Heart right ventricle (tissue), 16 donors: ENCODE results near the gene PBRM1. TPM values are rescaled to one million over a fixed set of nuclear protein-coding genes. Genes with fewer than 3 reads are reported as not detected.

Source experiments
- ATAC-seq, 8 donors: fragments of 200-7000 bp; cut with Tn5 transposase; one replicate each; pipeline ENCODE4 v1.9.1; 2020; ENCODE audit warnings: mild to moderate bottlenecking in 8 of 8, moderate library complexity in 8 of 8, moderate number of reproducible peaks in 1 of 8
- DNase-seq, 2 donors: peaks; one replicate each; pipeline ENCODE4 v3.0.0-alpha.2; 2020
- H3K27ac ChIP-seq, 10 donors: fragments of 200-600 bp; sonication (generic) in 2 of 10; one replicate each; pipeline versions ENCODE4 v1.5.0 to v1.8.0; 2020 to 2022; ENCODE audit warnings: mild to moderate bottlenecking in 3 of 10
- H3K27me3 ChIP-seq, 7 donors: fragments of 200-600 bp; one replicate each; pipeline ENCODE4 v1.8.0; 2021 to 2022; ENCODE audit warnings: mild to moderate bottlenecking in 2 of 7
- H3K36me3 ChIP-seq, 9 donors: fragments of 200-600 bp; sonication (generic) in 1 of 9; one replicate each; pipeline versions ENCODE4 v1.5.0 to v1.8.0; 2020 to 2022; ENCODE audit warnings: mild to moderate bottlenecking in 2 of 9
- H3K4me1 ChIP-seq, 9 donors: fragments of 200-600 bp; sonication (generic) in 1 of 9; one replicate each; pipeline versions ENCODE4 v1.5.0 to v1.8.0; 2020 to 2022; ENCODE audit warnings: mild to moderate bottlenecking in 4 of 9
- H3K4me3 ChIP-seq, 10 donors: fragments of 200-600 bp; sonication (generic) in 2 of 10; one replicate each; pipeline versions ENCODE4 v1.5.0 to v1.8.0; 2020 to 2022; ENCODE audit warnings: mild to moderate bottlenecking in 7 of 10, moderate library complexity in 2 of 10
- H3K9me3 ChIP-seq, 11 donors: fragments of 200-600 bp in 10 of 11; sonication (generic) in 2 of 11; one replicate each; pipeline versions ENCODE4 v1.5.0 to v1.8.0; 2013 to 2022; ENCODE audit warnings: mild to moderate bottlenecking in 2 of 11, control low read depth in 1 of 11, moderate library complexity in 1 of 11
- CTCF ChIP-seq, 9 donors: fragments of 200-600 bp; sonication (generic) in 2 of 9; IDR thresholded peaks; one replicate each; pipeline versions ENCODE4 v1.5.0 to v1.8.0; 2021 to 2022; ENCODE audit warnings: antibody characterized with exemption in 9 of 9, mild to moderate bottlenecking in 5 of 9, moderate library complexity in 1 of 9
- WGBS, 2 donors: extraction: QIAGEN DNeasy Blood & Tissue Kit; methylation state at CpG; one replicate each; pipeline ENCODE4 v1.1.7; 2013; ENCODE audit warnings: inconsistent platforms in 1 of 2; 5-methylcytosine and 5-hydroxymethylcytosine counted together
- intact Hi-C, 10 donors: fragments of 100-400 bp; cut with DNase I; formaldehyde crosslinking; loops; one replicate each; pipeline versions ENCODE4 v1.11.1 to v1.14.2; 2022
- polyA plus RNA-seq, 2 donors: library from polyadenylated mRNA; stranded (reverse); fragments of 200-250 nt; gene quantifications; one replicate each; pipeline ENCODE4 v1.2.3, GENCODE V29; 2013
- total RNA-seq, 10 donors: library from RNA; stranded (reverse); fragmentation: NEBNext Ultra II Directional in 3 of 10; extraction: Animal tissue kit (Norgen Biotek cat#: 25700) in 3 of 10; gene quantifications; one replicate each; pipeline versions ENCODE4 v1.2.1 to v1.2.4, GENCODE V29; 2021 to 2023
- donor health status: Arrhythmogenic right ventricular cardiomyopathy.
- donor health status: ischemic (EF 13 %, LVEDD 7.1; RV severe dilation, severe dysfunction).
- donor health status: healthy with polysubstance abuse.
- donor health status: DM: no; HTN: yes; CAD: no.
- donor health status: DM: no; HTN: no; CAD: no.
- donor health status: ischemic (EF 25% LVEDD 6.9; RV normal size, moderate dysfunction).
- donor health status: ischemic (EF 25% LVEDD 5.7; RV mildly dilated, moderate dysfunction).
- donor health status: healthy.
- donor health status: DM: yes; HTN: yes; CAD: no.
- donor health status: Ischemic cardiomyopathy.
- donor health status: ischemic (EF 35%, LVEDD 5.7; RV mildly dilated, moderate dysfunction).
- donor health status: nonischemic (EF 11% LVEDD 7.7; RV severe dilation, severe dysfunction).
- donor health status: DM: yes; HTN: yes; CAD: no.
- donor health status: PGD.
- donor health status: ischemic (EF 29% LVEDD 5.4; RV normal size, mild dysfunction).
- donor health status: nonischemic (EF 23%, LVEDD 6.1; RV moderate dilation, normal function).

PBRM1 gene
- total and polyA plus RNA-seq, 12 donors, result 6.0 to 63.9 (median 50.8) TPM

DNA sequence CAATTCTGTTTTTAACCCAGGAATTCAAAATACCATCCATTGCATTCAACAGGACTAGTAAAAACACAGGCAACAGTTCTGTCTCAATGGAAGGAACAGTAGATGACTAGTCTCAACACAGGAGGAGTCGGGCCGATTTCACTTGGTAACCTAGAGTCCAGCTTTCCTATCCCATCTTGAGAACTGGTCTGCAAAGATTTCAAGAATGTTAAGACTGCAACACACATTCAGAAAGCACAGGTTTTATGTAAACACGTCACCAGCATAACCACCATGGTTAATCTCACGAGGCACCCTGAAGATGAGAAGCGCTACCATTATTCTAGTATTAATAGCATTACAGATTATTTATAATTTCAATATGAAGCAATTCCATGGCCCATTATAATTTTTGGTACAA is 127.3 kb downstream of the PBRM1 start:
- Histone ChIP-seq H3K9me3 (no peaks in the 10 kb centered on the region), H3K27me3 (no peaks in the 10 kb centered on the region), H3K36me3 (peaks cover 0 to 100% (median 46%) of the 10 kb centered on the region in 9 donors), H3K4me3 (no peak overlapping the region), H3K27ac (no peak overlapping the region), H3K4me1 (peaks cover 0 to 24% (median 0%) of the 10 kb centered on the region in 9 donors)
- TF ChIP-seq CTCF (IDR thresholded peaks at IDR 0.05), result no peak
- 97 to 99% methylated on average over 5 of the region's 5 CpGs for WGBS, 2 donors
- no peak for ATAC-seq
- no peak for DNase-seq
- intact Hi-C loops, result loop anchor here in 1 of 10 donors (10.0 kb wide), 1 partner anchor 46 kb away; no protein-coding TSS in a partner anchor

GRCh38 chr3:52557011-52557960 is 128.4 kb downstream of the PBRM1 start:
- no peak for ATAC-seq
- Histone ChIP-seq H3K27me3 (no peaks in the 10 kb centered on the region), H3K4me3 (no peak overlapping the region), H3K9me3 (no peaks in the 10 kb centered on the region), H3K27ac (no peak overlapping the region), H3K4me1 (peaks cover 0 to 24% (median 0%) of the 10 kb centered on the region in 9 donors), H3K36me3 (peaks cover 0 to 100% (median 37%) of the 10 kb centered on the region in 9 donors)
- no peak for TF ChIP-seq CTCF (IDR thresholded peaks at IDR 0.05)
- intact Hi-C loops, result loop anchor here in 1 of 10 donors (10.0 kb wide), 1 partner anchor 48 kb away; no protein-coding TSS in a partner anchor
- DNase-seq, result no peak
- 85 to 86% methylated on average over 9 of the region's 9 CpGs for WGBS, 2 donors

- no peak for ATAC-seq
- 90 to 98% methylated on average over 1 of the region's 1 CpG for WGBS, 2 donors
- DNase-seq, result no peak
- no peak overlapping the region for H3K27ac ChIP-seq
- H3K36me3 ChIP-seq, result peaks cover 0 to 100% (median 29%) of the 10 kb centered on the region in 9 donors
- no peaks in the 10 kb centered on the region for H3K9me3 ChIP-seq
- H3K4me3 ChIP-seq, result no peak overlapping the region
- H3K27me3 ChIP-seq, result no peaks in the 10 kb centered on the region
- intact Hi-C loops, result loop anchor here in 1 of 10 donors (10.0 kb wide), 1 partner anchor 50 kb away; no protein-coding TSS in a partner anchor
- TF ChIP-seq CTCF (IDR thresholded peaks at IDR 0.05), result no peak
- H3K4me1 ChIP-seq, result peaks cover 0 to 33% (median 7%) of the 10 kb centered on the region in 9 donors
Observed at GRCh38 chr3:52555056-52555455, 130.7 kb downstream of the PBRM1 start.

GRCh38 chr3:52554026-52554755 is 131.5 kb downstream of the PBRM1 start:
- H3K4me1 ChIP-seq, result peaks cover 0 to 33% (median 7%) of the 10 kb centered on the region in 9 donors
- ATAC-seq, result no peak
- intact Hi-C loops, result loop anchor here in 1 of 10 donors (10.0 kb wide), 1 partner anchor 51 kb away; no protein-coding TSS in a partner anchor

More at GRCh38 chr3:52554026-52554755, 131.5 kb downstream of the PBRM1 start:
- TF ChIP-seq CTCF (IDR thresholded peaks at IDR 0.05), result no peak
- no peaks in the 10 kb centered on the region for H3K9me3 ChIP-seq
- peaks cover 0 to 100% (median 29%) of the 10 kb centered on the region in 9 donors for H3K36me3 ChIP-seq
- no peak overlapping the region for H3K27ac ChIP-seq
- H3K4me3 ChIP-seq, result no peak overlapping the region
- DNase-seq, result no peak
- no peaks in the 10 kb centered on the region for H3K27me3 ChIP-seq
- WGBS, 2 donors, result 79 to 87% methylated on average over 5 of the region's 5 CpGs
